Fibroblast of skin of left quadriceps (primary cell): ENCODE data around the gene GPD1L.

Experiments
- DNase-seq, 2 experiments: peaks; one replicate each; pipeline ENCODE4 v3.0.0-alpha.2; 2013; ENCODE audit warnings: low read depth in 2 of 2

GPD1L gene

GRCh38 chr3:32136703-32137102, 30.3 kb downstream of the GPD1L start:
- no peak for DNase-seq

- DNase-seq: no peak
These were observed 31.4 kb downstream of the GPD1L start for GRCh38 chr3:32137870-32138269.

GRCh38 chr3:32138545-32139104, 32.2 kb downstream of the GPD1L start:
- DNase-seq: no peak

GRCh38 chr3:32140943-32141342, 34.5 kb downstream of the GPD1L start:
- DNase-seq: no peak

- peak; percentile 98 to 99 for DNase-seq
These were observed 37.7 kb downstream of the GPD1L start for GRCh38 chr3:32143849-32144757.

GRCh38 chr3:32146746-32147211, 40.4 kb downstream of the GPD1L start:
- DNase-seq: no peak

- DNase-seq: no peak
These were observed 41.1 kb downstream of the GPD1L start for GRCh38 chr3:32147509-32147908.

GRCh38 chr3:32147933-32148332, 41.5 kb downstream of the GPD1L start:
- peak in 1 of 2 experiments; percentile 4 for DNase-seq

GRCh38 chr3:32148351-32148750, 41.9 kb downstream of the GPD1L start:
- no peak for DNase-seq

GRCh38 chr3:32153414-32154204, 47.2 kb downstream of the GPD1L start:
- no peak for DNase-seq

GRCh38 chr3:32154205-32154579, 47.8 kb downstream of the GPD1L start:
- no peak for DNase-seq

- no peak for DNase-seq
These were observed 48.7 kb downstream of the GPD1L start for GRCh38 chr3:32155117-32155516.

GRCh38 chr3:32157600-32158264, 51.3 kb downstream of the GPD1L start:
- no peak for DNase-seq

GRCh38 chr3:32160706-32161214, 54.3 kb downstream of the GPD1L start:
- no peak for DNase-seq

GRCh38 chr3:32165442-32165841, 59.0 kb downstream of the GPD1L start:
- no peak for DNase-seq

- DNase-seq: no peak
These were observed 60.2 kb downstream of the GPD1L start for GRCh38 chr3:32166654-32167053.

GRCh38 chr3:32172420-32172819, 66.0 kb downstream of the GPD1L start:
- no peak for DNase-seq

- peak; percentile 22 to 27 for DNase-seq
These were observed 69.3 kb downstream of the GPD1L start for GRCh38 chr3:32175607-32176197.

GRCh38 chr3:32176989-32177701, 70.7 kb downstream of the GPD1L start:
- no peak for DNase-seq

GRCh38 chr3:32177702-32178198, 71.3 kb downstream of the GPD1L start:
- DNase-seq: no peak
